ENCODE measurements around the gene PLCB3. TPM values are rescaled to one million over a fixed set of nuclear protein-coding genes. Genes with fewer than 3 reads are reported as not detected.
A peak's percentile ranks its signal among the peaks of the same experiment; 100 is the strongest.

The PLCB3 gene
- total RNA-seq, 1 donor from 2014 or later, result 12.0 TPM

DNA sequence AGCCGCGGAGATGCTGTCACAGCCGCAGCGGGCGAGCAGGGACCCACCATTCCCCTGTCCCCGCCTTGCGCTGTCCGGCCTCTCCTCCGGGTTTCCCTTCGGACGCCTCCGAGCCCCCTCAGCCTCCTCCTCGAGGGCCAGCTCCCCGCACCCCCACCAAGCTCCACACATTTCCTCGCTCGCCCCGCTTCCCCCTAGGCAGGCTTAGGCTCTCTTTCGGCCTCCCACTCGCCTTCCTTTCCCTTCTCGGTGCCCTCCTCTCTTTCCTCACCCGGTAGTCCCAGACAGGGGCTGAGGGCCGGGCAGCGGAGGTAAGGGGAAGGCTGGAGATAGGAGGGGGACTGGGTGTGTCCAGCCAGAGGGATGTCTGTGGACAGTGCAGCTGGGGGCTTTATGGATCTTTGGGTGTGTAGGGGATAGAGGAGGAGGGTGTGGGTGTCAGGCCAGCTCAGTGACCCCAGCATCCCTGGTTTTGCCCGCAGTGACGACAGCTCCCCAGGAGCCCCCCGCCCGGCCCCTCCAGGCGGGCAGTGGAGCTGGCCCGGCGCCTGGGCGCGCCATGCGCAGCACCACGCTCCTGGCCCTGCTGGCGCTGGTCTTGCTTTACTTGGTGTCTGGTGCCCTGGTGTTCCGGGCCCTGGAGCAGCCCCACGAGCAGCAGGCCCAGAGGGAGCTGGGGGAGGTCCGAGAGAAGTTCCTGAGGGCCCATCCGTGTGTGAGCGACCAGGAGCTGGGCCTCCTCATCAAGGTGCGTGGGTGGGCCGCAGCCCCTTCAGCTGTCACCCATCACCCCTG, 41.3 kb downstream of the PLCB3 start:
- no peak for DNase-seq
- intact Hi-C loops (cut with micrococcal nuclease), result no loop called here
- no peak for ATAC-seq

DNA sequence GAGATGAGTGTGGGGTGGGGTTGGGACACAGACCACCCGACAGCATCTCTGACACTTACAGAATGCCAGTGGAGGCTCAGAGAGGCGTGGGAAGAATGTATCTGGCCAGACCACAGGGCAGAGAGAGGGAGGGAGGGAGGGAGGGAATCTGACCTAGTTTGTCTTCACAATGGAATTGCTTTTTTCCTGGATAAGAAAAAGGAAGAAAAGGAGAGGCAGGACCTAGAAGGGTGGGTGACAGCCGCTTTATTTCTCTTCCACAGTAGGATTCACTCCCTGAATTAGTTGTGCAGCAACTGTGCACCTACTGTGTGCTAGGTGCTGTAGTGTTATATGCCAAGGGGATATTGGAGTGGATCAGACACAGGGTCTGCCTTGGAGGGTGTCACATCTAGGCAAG, 43.4 kb downstream of the PLCB3 start:
- ATAC-seq (no peak), DNase-seq (no peak)
- intact Hi-C loops (cut with micrococcal nuclease), result no loop called here

DNA sequence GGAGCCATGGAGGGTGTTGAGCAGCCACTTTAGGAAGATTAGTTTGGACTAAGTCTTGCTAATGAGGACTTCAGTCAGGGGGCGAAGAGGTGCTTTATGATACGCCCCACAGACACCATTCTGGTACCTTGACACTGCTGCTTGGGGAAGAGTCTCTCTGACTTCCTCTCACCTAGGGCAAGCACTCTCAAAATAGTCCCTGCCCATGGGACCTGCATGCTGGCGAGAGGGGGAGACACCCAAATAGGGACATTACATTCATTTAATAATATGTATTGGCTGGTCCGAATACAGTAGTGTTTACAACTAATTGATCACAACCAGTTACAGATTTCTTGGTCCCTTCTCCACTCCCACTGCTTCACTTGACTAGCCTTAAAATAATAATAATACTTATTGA, 44.4 kb downstream of the PLCB3 start:
- intact Hi-C loops (cut with micrococcal nuclease), result no loop called here
- ATAC-seq (no peak), DNase-seq (no peak)

DNA sequence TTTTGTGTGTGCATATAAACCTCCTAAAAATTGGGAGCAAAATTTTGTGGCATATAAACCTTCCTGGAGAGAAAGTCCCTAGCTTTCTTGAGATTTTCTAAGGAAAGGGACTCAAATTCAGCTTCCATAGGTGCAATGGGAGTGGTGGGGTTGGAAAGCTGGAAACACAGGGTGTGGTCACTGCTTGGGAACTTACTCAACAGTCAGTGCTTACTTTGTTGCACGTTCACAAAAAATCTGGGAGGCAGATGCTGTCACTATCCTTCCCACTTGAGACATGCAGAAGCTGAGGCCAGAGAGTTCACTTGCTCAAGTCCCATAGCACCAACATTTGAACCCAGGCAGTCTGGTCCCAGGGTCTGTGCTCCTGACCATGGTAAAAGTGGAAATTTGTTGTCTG, 44.9 kb downstream of the PLCB3 start:
- ATAC-seq, result no peak

DNA sequence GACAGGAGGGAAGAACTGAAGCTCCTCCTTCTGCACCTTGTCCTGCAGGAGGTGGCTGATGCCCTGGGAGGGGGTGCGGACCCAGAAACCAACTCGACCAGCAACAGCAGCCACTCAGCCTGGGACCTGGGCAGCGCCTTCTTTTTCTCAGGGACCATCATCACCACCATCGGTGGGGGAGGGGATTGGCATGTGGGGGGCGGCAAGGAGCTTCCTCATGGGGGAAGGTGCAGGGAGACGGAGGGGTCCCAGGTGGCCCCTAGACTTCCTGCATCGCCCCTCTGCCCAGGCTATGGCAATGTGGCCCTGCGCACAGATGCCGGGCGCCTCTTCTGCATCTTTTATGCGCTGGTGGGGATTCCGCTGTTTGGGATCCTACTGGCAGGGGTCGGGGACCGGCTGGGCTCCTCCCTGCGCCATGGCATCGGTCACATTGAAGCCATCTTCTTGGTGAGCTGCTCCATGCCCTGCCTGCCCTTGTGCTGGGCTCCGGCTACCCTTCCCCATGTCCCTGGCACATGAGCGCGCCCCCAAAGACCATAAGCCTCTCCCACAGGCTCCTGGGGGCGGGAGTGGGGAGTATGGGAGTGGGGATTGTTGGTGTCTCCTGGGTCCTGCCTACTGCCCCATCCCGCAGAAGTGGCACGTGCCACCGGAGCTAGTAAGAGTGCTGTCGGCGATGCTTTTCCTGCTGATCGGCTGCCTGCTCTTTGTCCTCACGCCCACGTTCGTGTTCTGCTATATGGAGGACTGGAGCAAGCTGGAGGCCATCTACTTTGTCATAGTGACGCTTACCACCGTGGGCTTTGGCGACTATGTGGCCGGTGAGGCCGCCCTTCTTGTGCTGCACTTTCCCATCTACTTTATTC, 45.7 kb downstream of the PLCB3 start:
- ATAC-seq (no peak), DNase-seq (no peak)
- intact Hi-C loops (cut with micrococcal nuclease), result no loop called here

More for the DNA sequence above, 44.9 kb downstream of the PLCB3 start:
- DNase-seq, result no peak
- intact Hi-C loops (cut with micrococcal nuclease), result no loop called here

DNA sequence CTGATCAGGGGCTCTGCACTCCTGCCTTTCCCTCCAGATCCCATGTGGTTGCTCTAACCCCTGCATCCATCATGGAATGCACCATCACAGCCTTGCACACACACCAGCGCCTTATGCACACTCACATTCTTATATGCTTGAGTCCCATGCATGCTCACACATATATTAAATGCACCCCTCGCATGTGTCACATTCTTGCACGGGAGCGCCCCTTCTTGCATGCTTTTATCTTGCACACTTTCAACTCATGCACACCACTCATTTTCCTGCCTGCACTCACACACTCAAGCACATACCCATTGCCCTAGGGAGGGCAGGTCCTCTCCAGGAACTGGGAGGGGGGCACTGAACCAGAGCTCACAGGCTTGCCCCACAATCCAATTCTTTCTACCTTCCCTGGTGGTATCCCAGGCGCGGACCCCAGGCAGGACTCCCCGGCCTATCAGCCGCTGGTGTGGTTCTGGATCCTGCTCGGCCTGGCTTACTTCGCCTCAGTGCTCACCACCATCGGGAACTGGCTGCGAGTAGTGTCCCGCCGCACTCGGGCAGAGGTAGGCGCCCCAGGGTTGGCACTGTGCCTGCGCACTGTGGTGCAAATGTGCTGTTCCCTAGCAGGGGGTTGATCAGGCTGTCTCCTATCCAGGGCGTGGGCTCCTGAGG, 46.5 kb downstream of the PLCB3 start:
- no peak for ATAC-seq
- intact Hi-C loops (cut with micrococcal nuclease), result no loop called here
- no peak for DNase-seq

DNA sequence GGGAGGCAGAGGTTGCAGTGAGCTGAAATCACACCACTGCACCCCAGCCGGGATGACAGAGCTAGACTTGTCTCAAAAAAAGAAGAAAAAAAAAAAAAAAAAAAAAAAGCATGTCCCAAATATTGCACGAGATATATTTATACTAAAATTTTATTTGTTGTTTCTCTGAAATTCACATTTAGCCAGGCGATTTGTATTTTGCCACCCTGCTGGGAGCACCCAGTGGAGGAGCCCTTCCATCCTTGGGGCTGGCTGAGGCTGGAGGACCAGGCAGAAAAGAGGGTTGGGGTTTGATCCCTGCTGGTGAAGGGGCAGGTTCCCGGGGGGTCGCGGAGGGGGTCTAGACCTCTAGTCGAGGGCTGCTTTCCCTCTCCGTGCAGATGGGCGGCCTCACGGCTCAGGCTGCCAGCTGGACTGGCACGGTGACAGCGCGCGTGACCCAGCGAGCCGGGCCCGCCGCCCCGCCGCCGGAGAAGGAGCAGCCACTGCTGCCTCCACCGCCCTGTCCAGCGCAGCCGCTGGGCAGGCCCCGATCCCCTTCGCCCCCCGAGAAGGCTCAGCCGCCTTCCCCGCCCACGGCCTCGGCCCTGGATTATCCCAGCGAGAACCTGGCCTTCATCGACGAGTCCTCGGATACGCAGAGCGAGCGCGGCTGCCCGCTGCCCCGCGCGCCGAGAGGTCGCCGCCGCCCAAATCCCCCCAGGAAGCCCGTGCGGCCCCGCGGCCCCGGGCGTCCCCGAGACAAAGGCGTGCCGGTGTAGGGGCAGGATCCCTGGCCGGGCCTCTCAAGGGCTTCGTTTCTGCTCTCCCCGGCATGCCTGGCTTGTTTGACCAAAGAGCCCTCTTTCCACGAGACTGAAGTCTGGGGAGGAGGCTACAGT, 47.9 kb downstream of the PLCB3 start:
- intact Hi-C loops (cut with micrococcal nuclease), result no loop called here
- DNase-seq, result peak; percentile 87

DNA sequence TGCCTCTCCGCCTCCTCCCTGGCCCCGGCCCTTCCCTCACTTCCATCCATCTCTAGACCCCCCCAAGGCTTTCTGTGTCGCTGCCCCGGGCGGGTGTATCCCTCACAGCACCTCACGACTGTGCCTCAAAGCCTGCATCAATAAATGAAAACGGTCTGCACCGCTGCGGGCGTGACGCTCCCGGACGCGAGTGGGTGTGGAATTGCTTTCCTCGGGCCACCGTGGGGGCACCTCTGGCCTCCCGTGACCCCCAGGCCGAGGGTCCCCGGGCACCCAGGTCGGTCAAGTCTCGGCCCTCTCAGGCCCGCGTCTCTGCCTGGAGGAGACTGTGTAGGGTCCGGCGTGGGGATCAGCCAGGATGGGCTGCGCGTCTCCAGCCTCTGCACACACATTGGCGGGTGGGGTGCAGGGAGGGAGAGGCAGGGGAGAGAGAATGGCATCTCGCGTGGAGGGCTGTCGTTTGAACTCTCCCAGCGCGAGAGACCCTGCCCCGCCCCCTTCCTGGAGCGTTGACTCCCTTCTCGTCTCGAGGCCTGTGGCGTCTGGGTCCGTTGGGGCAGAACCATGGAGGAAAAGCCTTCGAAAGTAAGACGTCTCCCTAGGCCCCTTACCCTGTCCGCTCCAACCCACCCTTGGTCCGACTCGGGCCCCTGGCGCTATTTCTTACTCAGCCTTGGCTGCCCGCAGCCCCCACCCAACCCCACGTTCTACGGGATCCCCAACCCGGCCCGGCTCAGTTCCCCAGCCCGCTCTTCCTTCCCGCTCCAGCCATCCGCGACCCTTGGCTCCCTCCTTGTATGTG, 48.7 kb downstream of the PLCB3 start, which contains the start of gene CATSPERZ:
CATSPERZ (plus strand) TSS at position 512 of the 802 bp plus-strand sequence; CDS start at position 565, 53 bp downstream.
- intact Hi-C loops (cut with micrococcal nuclease), result no loop called here
- DNase-seq (peak; percentile 38), ATAC-seq (no peak)

More for the DNA sequence above, 47.9 kb downstream of the PLCB3 start:
- ATAC-seq, result peak; percentile 67

DNA sequence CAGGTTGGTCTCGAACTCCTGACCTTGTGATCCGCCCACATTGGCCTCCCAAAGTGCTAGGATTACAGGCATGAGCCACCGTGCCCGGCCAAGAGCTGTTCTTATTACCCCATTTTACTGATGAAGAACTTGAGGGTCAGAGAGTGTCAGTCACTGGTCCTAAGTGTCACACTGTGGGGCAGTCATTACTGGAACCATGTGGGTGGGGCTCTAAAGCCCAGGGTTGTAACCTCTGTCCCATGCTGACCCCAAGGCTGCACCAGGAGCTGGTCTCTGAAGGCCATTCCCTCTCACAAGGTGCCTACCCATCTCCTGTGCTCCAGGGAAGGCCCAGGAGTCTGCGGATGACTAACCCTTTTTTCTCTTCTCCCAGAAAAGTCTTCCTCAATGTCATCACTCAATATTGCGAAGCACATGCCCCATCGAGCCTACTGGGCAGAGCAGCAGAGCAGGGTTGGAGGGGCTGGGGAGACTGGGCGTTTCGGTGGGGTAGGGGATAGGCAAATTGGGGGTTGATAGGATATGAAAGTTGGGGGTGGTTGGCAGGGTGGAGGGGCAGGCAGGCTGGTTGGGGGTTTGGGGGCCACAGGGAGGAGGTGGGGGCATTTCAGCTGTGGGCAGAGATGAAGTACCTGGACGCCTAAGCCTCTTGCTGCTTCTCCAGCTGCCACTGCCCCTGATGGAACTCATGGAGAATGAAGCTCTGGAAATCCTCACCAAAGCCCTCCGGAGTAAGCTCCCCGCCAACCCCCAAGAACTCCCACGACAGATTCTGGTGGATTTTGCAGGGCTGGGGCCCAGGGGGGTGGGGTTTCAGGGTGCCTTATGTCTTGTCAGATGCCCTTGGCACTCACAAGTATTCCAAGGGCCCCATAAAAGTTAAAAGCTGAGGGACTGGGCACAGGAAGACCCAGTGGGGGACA, 52.0 kb downstream of the PLCB3 start:
- ATAC-seq (no peak), DNase-seq (peak; percentile 32)
- intact Hi-C loops (cut with micrococcal nuclease), result no loop called here

DNA sequence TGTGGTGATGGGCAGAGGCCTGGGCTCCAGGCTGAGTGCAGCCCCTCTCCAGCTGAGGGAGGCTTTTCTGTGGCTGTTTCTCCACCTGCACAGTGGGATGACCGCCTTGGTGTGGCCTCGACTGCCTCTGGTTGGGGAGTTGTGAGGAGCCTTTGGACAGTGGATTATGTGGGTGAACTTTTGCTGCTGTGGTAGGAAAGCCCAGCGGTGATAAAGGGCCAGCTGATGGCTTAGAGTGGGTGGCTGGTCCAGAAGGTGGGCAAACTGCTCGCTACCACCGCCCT, 52.6 kb downstream of the PLCB3 start:
- no peak for DNase-seq
- intact Hi-C loops (cut with micrococcal nuclease), result no loop called here
- no peak for ATAC-seq

DNA sequence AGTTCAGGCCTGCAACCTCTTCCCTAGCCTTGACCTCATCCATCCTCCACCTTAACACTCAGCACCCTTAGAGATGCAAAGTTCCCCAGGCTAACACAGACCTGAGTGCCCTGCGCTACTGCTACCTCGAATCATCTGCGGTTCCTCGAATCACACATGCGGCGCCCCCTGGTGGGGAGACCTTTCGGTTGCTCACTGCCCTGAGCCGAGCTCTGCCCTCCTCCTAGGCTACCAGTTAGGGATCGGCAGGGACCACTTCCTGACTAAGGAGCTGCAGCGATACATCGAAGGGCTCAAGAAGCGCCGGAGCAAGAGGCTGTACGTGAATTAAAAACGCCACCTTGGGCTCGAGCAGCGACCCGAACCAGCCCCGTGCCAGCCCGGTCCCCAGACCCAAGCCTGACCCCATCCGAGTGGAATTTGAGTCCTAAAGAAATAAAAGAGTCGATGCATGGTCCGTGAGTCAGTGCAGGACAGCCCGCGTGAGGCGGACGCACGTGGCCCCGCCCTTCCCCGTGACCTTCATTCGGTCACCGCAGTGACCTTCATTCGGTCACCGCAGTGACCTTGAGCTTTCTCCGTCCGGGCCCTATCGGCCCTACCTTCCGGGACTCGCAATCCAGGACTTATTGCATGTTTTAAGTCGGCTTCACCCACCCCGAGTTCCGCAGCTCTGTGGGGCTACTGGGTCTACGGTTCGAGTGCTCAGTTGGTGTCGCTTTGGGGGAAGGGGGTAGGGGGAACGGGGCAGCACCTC, 53.2 kb downstream of the PLCB3 start:
- intact Hi-C loops (cut with micrococcal nuclease), result no loop called here
- peak; percentile 52 for ATAC-seq
- peak; percentile 98 for DNase-seq

DNA sequence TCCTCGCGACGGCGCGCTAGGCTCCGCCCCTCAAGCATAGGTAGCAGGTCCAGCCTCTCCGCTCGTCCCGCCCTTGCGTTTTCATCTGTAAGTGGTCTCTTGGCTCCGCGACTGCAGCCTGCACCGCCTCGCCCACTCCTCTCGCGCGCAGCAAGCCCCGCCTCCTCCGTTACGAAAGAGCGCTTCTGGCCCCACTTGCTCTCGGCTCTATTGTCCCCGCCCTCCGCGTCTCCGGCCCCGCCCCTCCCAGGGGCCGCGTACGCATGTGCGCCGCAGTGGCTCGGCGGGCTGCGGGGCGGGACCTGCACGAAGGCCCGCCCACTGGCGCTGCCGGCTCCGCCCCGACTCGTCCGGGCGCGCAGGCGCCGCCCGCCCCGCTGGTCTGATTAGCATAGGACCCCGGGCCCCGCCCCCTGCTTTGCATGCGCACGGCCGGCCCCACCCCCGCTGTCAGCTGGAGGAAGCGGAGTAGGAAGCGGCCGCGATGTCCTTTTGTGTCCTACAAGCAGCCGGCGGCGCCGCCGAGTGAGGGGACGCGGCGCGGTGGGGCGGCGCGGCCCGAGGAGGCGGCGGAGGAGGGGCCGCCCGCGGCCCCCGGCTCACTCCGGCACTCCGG, 53.9 kb downstream of the PLCB3 start, which contains the start of gene ESRRA:
ESRRA (plus strand) TSS at position 450 of the 616 bp plus-strand sequence. CDS start 1,656 bp downstream, outside the sequence.
- DNase-seq (peak; percentile 100), ATAC-seq (peak; percentile 88)
- intact Hi-C loops (cut with micrococcal nuclease), result no loop called here

DNA sequence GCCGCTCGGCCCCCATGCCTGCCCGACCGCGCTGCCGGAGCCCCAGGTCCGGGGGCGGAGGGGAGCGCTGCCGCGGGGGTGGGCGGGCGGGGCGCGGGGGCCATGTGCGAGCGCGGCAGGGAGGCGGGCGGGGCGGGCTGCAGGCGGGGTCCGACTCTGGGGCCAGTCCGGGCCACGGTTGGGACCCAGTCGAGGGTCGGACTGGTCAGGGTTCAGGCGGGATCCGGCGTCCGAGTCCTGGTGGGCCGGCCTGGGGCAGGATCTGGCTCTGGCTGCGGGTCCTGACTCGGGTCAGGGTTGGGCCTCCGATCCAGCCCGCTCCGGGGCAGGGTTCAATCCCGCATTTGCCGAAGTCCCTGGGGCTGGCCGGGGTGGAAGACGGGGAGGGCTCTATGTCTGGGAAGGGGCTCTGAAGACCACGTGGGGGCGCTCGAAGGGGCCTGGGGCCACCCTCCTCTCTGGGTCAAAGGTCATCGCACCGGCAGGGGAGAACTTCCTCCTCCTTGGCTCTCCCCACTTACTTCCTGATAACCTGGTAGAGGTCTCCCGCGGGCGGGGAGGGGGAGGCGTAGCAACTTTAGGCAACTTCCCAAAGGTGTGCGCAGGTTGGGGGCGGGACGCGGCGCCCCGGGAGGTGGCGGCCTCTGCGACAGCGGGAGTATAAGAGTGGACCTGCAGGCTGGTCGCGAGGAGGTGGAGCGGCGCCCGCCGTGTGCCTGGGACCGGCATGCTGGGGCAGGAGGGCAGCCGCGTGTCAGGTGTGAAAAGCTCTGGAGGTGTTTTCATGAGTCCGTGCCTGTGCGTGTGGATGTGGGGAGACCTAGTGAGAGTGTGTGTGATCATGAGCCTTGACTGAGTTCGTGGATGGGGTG, 54.6 kb downstream of the PLCB3 start:
- DNase-seq (peak; percentile 83), ATAC-seq (peak; percentile 26)
- intact Hi-C loops (cut with micrococcal nuclease), result no loop called here

DNA sequence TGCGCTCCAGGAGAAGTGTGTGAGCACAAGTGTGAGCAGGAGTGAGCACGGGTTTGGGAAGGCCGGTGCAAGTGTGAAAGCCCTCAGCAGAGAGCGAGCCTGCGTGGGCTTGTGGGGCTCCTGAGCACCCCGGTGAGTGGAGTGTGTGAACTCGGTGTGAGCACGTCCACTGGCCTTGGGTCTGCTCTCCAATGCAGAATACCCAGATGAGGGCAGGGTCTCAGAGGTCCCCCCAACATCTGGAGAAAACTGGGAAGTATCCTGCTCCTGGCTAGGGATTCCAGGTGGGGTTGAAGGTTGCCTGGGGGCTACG, 55.2 kb downstream of the PLCB3 start:
- ATAC-seq (no peak), DNase-seq (no peak)
- intact Hi-C loops (cut with micrococcal nuclease), result no loop called here

Data from left ventricle myocardium superior (tissue), 1 donor.